Measurements from ENCODE around the gene RIT1. TPM values are rescaled to one million over a fixed set of nuclear protein-coding genes. Genes with fewer than 3 reads are reported as not detected.
A peak's percentile ranks its signal among the peaks of the same experiment; 100 is the strongest.

RIT1 gene
- total RNA-seq, 1 experiment from 2014 or later, result 14.7 TPM

DNA sequence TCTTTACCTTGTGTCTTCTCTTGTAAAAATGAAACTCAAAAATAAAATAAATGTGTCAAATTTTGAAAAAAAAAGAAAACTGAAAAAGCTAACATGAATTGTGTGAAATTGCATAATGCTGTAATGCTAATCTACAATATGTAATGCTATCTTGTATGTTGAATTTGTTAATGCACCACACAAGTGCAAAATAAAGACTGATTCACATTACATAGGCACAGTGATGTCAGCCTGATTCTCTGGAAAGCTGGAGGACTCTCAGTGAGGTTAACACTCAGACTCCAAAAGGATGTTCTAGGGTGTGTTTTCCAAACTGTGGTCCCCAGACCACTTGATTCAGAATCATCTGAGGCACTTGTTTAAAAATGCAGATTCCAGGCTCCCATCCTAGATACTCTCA, 26.2 kb downstream of the RIT1 start:
- ChIA-PET CTCF (interaction anchor here (0.5 kb wide), 1 partner anchor 712 kb away, joined by 3 read pairs; the partner anchor contains the start of gene KRTCAP2), POLR2A (ENCODE audit: unreplicated experiment) (no interaction called here)
- H3K4me3 ChIP-seq (ENCODE audit: low read length), result no peak overlapping the region
- no peaks in the 10 kb centered on the region for H3K9me3 ChIP-seq (ENCODE audit: low read length)
- H3K36me3 ChIP-seq (ENCODE audit: low read depth, low read length), result no peaks in the 10 kb centered on the region
- no peak overlapping the region for H2AFZ ChIP-seq (ENCODE audit: low read length)
- H3K9ac ChIP-seq (ENCODE audit: low read length), result no peak overlapping the region
- peaks cover 15% of the 10 kb centered on the region for H3K4me1 ChIP-seq (ENCODE audit: insufficient read depth, low read length)
- no peaks in the 10 kb centered on the region for H3K79me2 ChIP-seq (ENCODE audit: low read length)
- 0 out of 2 replicates have a peak overlapping the region, but pooled peaks have one; percentile 2 for H3K4me2 ChIP-seq (ENCODE audit: low read length)
- peak; percentile 19; the same call in 1 of the 2 replicates for ATAC-seq
- no peaks in the 10 kb centered on the region for H3K27me3 ChIP-seq (ENCODE audit: low read length)
- H3K9me2 ChIP-seq (replicated peaks; ENCODE audit: low read length), result no peaks in the 10 kb centered on the region
- no peaks in the 10 kb centered on the region for H3F3A ChIP-seq (ENCODE audit: low read length, unreplicated experiment)
- no peaks in the 10 kb centered on the region for H4K20me1 ChIP-seq (ENCODE audit: low read length)
- DNase-seq, result no peak
- intact Hi-C loops (cut with micrococcal nuclease), result no loop called here
- BruUV-seq (replicated peaks), result no TSS peak
- H3K27ac ChIP-seq (ENCODE audit: low read length), result no peak overlapping the region
- TF ChIP-seq EZH2 (IDR thresholded peaks at IDR 0.05; ENCODE audit: low read length, unreplicated experiment) (no peak), EZH2phosphoT487 (IDR thresholded peaks at IDR 0.05; ENCODE audit: borderline replicate concordance, low read length) (no peak), CTCF (conservative IDR thresholded peaks at IDR 0.05; ENCODE audit: low read depth, low read length) (no peak)

DNA sequence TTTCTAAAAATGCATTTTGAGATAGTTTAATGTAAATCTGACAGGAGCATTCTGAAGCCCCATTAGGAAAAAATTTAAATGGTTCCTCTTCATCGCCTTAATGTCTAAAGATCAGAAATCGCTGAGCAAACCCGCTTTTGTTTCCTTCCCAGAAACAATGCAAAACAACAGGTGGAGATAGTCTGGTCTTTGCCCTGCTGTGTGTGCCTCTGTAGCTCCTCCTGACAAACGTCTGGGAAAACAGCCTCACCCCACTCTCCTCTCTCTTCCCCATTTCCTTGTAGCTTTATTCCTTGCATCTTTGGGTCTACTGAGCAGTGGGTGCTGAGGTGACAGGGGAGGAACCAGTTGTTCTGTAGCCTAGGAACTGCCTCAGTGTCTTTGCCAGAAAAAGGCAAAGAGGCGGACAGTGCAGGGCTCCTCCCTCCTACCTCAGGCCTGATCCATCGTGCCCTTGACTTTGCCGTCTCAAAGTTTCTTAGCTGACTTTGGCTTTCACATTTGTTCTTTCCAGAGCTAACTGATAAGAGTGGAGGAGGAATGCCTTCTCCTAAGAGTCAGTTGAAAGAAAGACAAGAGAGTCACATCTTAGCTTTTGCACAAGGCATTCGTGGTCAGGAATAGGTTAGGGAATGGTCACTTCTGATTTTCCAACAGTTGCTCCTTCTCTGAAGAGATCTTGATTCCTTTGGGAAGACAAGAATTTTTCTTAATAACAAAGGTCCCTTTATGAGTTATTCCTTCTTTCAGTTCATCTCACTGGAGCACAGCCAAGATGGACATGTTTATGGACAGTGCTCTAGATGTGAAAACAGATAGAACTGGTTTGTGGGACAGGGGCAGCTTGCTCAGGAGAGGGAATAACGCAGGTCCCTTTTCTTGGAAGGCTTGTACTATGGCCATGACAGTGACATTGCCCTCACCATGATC, 26.9 kb downstream of the RIT1 start:
- 0 out of 2 replicates have a peak overlapping the region, but pooled peaks have one; percentile 2 for H3K4me2 ChIP-seq (ENCODE audit: low read length)
- no peaks in the 10 kb centered on the region for H3K27me3 ChIP-seq (ENCODE audit: low read length)
- peaks cover 10% of the 10 kb centered on the region for H3K4me1 ChIP-seq (ENCODE audit: insufficient read depth, low read length)
- no TSS peak for BruUV-seq (replicated peaks)
- intact Hi-C loops (cut with micrococcal nuclease), result no loop called here
- no peak for TF ChIP-seq EZH2phosphoT487 (IDR thresholded peaks at IDR 0.05; ENCODE audit: borderline replicate concordance, low read length)
- no peak for TF ChIP-seq EZH2 (IDR thresholded peaks at IDR 0.05; ENCODE audit: low read length, unreplicated experiment)
- TF ChIP-seq CTCF (conservative IDR thresholded peaks at IDR 0.05; ENCODE audit: low read depth, low read length), result no peak
- no peaks in the 10 kb centered on the region for H3K36me3 ChIP-seq (ENCODE audit: low read depth, low read length)
- no peaks in the 10 kb centered on the region for H3F3A ChIP-seq (ENCODE audit: low read length, unreplicated experiment)
- no peaks in the 10 kb centered on the region for H4K20me1 ChIP-seq (ENCODE audit: low read length)
- H3K27ac ChIP-seq (ENCODE audit: low read length), result no peak overlapping the region
- no peak overlapping the region for H3K9ac ChIP-seq (ENCODE audit: low read length)
- no peaks in the 10 kb centered on the region for H3K79me2 ChIP-seq (ENCODE audit: low read length)
- DNase-seq (peak; percentile 66), ATAC-seq (peak; percentile 72)
- CTCF ChIA-PET, result interaction anchor here (0.5 kb wide), 1 partner anchor 711 kb away, joined by 3 read pairs; the partner anchor contains the start of gene KRTCAP2
- H3K9me2 ChIP-seq (replicated peaks; ENCODE audit: low read length), result no peaks in the 10 kb centered on the region
- peak overlapping the region; percentile 3; the same call in 1 of the 2 replicates for H2AFZ ChIP-seq (ENCODE audit: low read length)
- no peak overlapping the region for H3K4me3 ChIP-seq (ENCODE audit: low read length)
- POLR2A ChIA-PET (ENCODE audit: unreplicated experiment), result interaction anchor here (0.5 to 0.6 kb wide), 2 partner anchors 11 to 57 kb away, joined by 3 to 5 read pairs; partner anchors contain the start of gene RXFP4
- no peaks in the 10 kb centered on the region for H3K9me3 ChIP-seq (ENCODE audit: low read length)
